Lower lobe of right lung (tissue), 2 donors: ENCODE data around the gene FNDC1. TPM values are rescaled to one million over a fixed set of nuclear protein-coding genes. Genes with fewer than 3 reads are reported as not detected.

ENCODE experiments used
- ATAC-seq, 2 donors: fragments of 200-7000 bp; cut with Tn5 transposase; one replicate each; pipeline ENCODE4 v1.9.1; 2020 to 2022; ENCODE audit warnings: mild to moderate bottlenecking in 2 of 2, moderate library complexity in 2 of 2
- DNase-seq: peaks from one replicate; pipeline ENCODE4 v3.0.0-alpha.2; 2020
- H3K27ac ChIP-seq: fragments of 200-600 bp; one replicate; pipeline ENCODE4 v1.8.0; 2022
- H3K27me3 ChIP-seq: fragments of 200-600 bp; one replicate; pipeline ENCODE4 v1.8.0; 2022; ENCODE audit warnings: low read depth
- H3K36me3 ChIP-seq: fragments of 200-600 bp; one replicate; pipeline ENCODE4 v1.8.0; 2022; ENCODE audit warnings: mild to moderate bottlenecking
- H3K4me1 ChIP-seq: fragments of 200-600 bp; one replicate; pipeline ENCODE4 v1.8.0; 2022
- H3K4me3 ChIP-seq: fragments of 200-600 bp; one replicate; pipeline ENCODE4 v1.8.0; 2022; ENCODE audit warnings: mild to moderate bottlenecking
- H3K9me3 ChIP-seq: fragments of 200-600 bp; one replicate; pipeline ENCODE4 v1.8.0; 2022
- intact Hi-C: fragments of 100-400 bp; cut with DNase I; formaldehyde crosslinking; loops from one replicate; pipeline ENCODE4 v1.11.0; 2022
- total RNA-seq: library from RNA; stranded (reverse); fragmentation: NEBNext Ultra II Directional; extraction: Animal tissue kit (Norgen Biotek cat#: 25700); gene quantifications from one replicate; pipeline ENCODE4 v1.2.1, GENCODE V29; 2021
- TF ChIP-seq, protein P1 (sequence below): fragments of 200-600 bp; IDR thresholded peaks from one replicate; pipeline ENCODE4 v1.8.0; 2022; ENCODE audit warnings: antibody characterized with exemption, mild to moderate bottlenecking
- donor health status: DM: no; HTN: yes; CAD: no; lungs with severe emphysema.

Gene FNDC1
- total RNA-seq, 1 donor from 2014 or later, result 0.44 TPM

DNA sequence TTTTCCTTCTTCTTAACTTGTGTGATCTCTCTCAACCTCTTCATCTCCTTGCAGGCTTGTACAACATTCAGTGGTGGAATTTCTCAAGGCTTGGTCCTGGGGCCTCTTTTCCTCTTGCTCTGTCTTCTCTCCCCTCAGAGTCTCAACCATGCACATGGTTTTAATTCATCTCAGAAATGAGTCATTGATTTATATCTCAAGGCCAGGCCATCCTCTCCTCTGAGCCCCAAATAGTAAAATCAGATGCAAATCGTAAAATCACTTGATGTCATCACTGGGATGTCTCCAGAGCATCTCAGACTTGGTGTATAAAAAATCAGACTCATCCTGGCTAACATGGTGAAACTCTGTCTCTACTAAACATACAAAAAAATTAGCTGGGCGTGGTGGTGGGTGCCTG is 85.0 kb downstream of the FNDC1 start:
- intact Hi-C loops, result no loop called here
- Histone ChIP-seq H3K27me3 (no peaks in the 10 kb centered on the region), H3K9me3 (no peaks in the 10 kb centered on the region), H3K36me3 (no peaks in the 10 kb centered on the region), H3K27ac (no peak overlapping the region), H3K4me3 (no peak overlapping the region), H3K4me1 (no peaks in the 10 kb centered on the region)
- ATAC-seq, result no peak
- TF ChIP-seq, protein P1, sequence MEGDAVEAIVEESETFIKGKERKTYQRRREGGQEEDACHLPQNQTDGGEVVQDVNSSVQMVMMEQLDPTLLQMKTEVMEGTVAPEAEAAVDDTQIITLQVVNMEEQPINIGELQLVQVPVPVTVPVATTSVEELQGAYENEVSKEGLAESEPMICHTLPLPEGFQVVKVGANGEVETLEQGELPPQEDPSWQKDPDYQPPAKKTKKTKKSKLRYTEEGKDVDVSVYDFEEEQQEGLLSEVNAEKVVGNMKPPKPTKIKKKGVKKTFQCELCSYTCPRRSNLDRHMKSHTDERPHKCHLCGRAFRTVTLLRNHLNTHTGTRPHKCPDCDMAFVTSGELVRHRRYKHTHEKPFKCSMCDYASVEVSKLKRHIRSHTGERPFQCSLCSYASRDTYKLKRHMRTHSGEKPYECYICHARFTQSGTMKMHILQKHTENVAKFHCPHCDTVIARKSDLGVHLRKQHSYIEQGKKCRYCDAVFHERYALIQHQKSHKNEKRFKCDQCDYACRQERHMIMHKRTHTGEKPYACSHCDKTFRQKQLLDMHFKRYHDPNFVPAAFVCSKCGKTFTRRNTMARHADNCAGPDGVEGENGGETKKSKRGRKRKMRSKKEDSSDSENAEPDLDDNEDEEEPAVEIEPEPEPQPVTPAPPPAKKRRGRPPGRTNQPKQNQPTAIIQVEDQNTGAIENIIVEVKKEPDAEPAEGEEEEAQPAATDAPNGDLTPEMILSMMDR, result no peak
- DNase-seq, result no peak

DNA sequence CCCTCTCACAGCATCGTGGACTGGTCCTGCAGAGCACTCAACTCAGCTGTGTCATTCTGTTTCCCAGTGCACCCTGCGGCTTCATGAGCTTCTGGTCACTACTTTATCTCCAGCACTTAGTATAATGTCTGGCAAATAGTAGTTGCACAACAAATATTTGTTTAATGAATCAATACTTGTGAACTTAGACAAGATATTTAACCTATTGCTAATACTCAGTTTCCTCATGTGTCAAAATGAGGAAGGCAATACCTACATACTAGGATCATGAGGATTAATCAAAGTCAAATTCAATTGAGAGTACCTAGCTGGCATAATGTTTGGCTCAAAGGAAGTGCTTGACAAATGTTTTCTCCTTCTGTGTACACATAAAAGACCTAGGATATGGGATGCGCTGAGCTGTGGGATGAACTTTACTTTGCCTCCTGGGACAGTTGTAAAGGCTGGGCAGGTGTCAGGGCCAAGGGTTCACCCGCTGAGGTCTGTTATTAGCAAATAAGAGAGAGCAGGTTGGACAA is 86.3 kb downstream of the FNDC1 start:
- Histone ChIP-seq H3K27ac (no peak overlapping the region), H3K36me3 (no peaks in the 10 kb centered on the region), H3K4me3 (no peak overlapping the region), H3K9me3 (no peaks in the 10 kb centered on the region), H3K4me1 (no peaks in the 10 kb centered on the region), H3K27me3 (no peaks in the 10 kb centered on the region)
- DNase-seq, result no peak
- TF ChIP-seq, protein P1, result no peak
- intact Hi-C loops, result no loop called here
- no peak for ATAC-seq

DNA sequence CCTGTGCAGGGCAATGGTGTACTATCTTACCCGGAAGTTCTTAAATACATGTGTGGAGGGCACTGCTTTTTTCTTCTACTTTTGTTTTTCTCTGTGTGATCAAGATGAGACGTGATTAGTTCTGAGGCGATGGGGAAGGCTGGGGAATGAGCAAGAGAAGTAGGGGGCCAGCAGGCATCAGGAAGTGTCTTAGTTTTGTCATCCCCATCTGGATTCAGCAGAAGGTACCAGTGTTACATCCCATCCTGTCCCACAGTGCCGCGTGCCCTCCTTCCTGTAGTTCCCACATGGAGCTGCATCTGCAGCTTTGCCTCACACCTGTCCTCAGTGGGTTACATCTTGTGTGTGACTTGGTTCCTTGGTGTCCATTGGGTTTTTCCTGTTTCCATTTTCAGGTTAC is 86.9 kb downstream of the FNDC1 start:
- Histone ChIP-seq H3K4me1 (no peaks in the 10 kb centered on the region), H3K27ac (no peak overlapping the region), H3K4me3 (no peak overlapping the region), H3K36me3 (no peaks in the 10 kb centered on the region), H3K27me3 (no peaks in the 10 kb centered on the region), H3K9me3 (no peaks in the 10 kb centered on the region)
- TF ChIP-seq, protein P1, result no peak
- DNase-seq (no peak), ATAC-seq (no peak)
- intact Hi-C loops, result no loop called here

DNA sequence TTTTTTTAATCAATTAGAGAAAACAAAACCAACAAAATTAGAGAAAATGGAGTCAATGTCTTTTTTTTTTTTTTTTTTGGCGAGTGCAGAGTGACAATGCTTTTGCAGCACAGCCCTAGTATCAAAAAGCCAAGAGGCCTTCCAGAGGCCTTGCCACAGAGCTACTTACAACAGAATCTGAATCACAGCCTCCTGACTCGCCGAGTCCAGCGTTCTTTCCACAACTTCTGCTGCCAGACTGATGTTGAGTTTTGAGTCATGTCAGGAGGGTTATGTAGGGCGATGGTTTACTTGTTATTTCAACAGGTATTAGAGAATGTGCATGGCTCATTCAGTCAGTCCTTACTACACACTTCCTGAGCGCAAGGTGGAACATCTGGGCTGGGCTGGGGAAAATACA is 88.6 kb downstream of the FNDC1 start:
- H3K27ac ChIP-seq, result no peak overlapping the region
- TF ChIP-seq, protein P1, result no peak
- no peaks in the 10 kb centered on the region for H3K4me1 ChIP-seq
- no peaks in the 10 kb centered on the region for H3K36me3 ChIP-seq
- no peak for ATAC-seq
- no peaks in the 10 kb centered on the region for H3K27me3 ChIP-seq
- no peak for DNase-seq
- intact Hi-C loops, result no loop called here
- no peaks in the 10 kb centered on the region for H3K9me3 ChIP-seq
- no peak overlapping the region for H3K4me3 ChIP-seq

DNA sequence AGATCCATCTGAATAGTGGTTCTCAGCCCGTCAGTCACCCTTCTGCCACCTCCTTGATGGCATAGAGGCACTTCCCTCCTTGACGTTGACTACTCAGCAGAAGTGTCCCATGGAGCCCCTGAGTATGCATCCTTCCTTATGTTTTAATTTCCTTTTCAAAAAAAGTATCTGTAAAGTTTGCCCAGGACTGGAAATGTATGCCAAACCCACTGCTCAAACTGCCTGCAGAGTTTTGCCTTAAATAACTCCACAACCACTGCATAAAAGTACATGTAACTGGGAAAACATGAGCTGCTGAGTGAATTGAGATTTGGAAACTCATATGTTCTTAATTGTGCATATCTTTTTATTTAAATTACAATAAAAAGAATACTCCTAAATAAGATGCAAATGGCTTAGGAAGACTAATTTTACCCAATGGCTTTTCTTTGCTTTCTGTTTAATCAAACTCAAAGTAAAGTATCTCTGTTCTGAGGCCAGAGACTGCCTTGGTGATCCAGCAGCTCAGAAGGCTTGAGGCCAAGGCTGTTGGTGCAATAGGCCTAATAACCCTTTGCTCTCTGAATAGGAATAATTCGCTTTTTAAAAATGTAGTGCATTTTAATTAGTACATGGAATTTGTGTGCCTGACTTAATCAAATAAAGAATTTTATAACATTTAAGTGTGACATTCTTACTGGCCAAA is 90.4 kb downstream of the FNDC1 start:
- TF ChIP-seq, protein P1, result no peak
- DNase-seq (no peak), ATAC-seq (no peak)
- Histone ChIP-seq H3K9me3 (no peaks in the 10 kb centered on the region), H3K4me3 (no peak overlapping the region), H3K27me3 (no peaks in the 10 kb centered on the region), H3K27ac (no peak overlapping the region), H3K36me3 (no peaks in the 10 kb centered on the region), H3K4me1 (no peaks in the 10 kb centered on the region)
- intact Hi-C loops, result no loop called here
